H9 (cell line): ENCODE measurements around the gene EXOC2. TPM values are rescaled to one million over a fixed set of nuclear protein-coding genes. Genes with fewer than 3 reads are reported as not detected.

Experiments used
- DNase-seq: peaks from one replicate; pipeline ENCODE4 v3.0.0-alpha.2; 2017
- H2AFZ ChIP-seq: one replicate; pipeline ENCODE4 v1.6.1; 2013; ENCODE audit warnings: mild to moderate bottlenecking, low read length, control low read depth, moderate library complexity
- H2AK5ac ChIP-seq: 2 replicates; pipeline ENCODE4 v1.6.1; 2013; ENCODE audit warnings: low read length, control low read depth, mixed read lengths; ENCODE audit not compliant: insufficient read length
- H2BK120ac ChIP-seq: one replicate; pipeline ENCODE4 v1.6.1; 2013; ENCODE audit warnings: low read depth, mild to moderate bottlenecking, low read length, control low read depth, inconsistent platforms; ENCODE audit not compliant: poor library complexity, severe bottlenecking
- H2BK12ac ChIP-seq: 2 replicates; pipeline ENCODE4 v1.6.1; 2013; ENCODE audit warnings: low read length, control low read depth, mixed read lengths, low read depth; ENCODE audit not compliant: insufficient read length
- H2BK15ac ChIP-seq: 2 replicates; pipeline ENCODE4 v1.6.1; 2013; ENCODE audit warnings: low read depth, low read length, control low read depth
- H2BK20ac ChIP-seq: one replicate; pipeline ENCODE4 v1.6.1; 2013; ENCODE audit warnings: low read depth, mild to moderate bottlenecking, low read length, control low read depth, inconsistent platforms; ENCODE audit not compliant: poor library complexity, severe bottlenecking
- H2BK5ac ChIP-seq: 2 replicates; pipeline ENCODE4 v1.6.1; 2013; ENCODE audit warnings: low read length, control low read depth, mixed read lengths; ENCODE audit not compliant: insufficient read length
- H3K14ac ChIP-seq: 2 replicates; pipeline ENCODE4 v1.6.1; 2013; ENCODE audit warnings: low read length, control low read depth; ENCODE audit not compliant: insufficient read depth
- H3K18ac ChIP-seq: 2 replicates; pipeline ENCODE4 v1.6.1; 2013; ENCODE audit warnings: low read depth, mild to moderate bottlenecking, mixed read lengths, low read length, control low read depth; ENCODE audit not compliant: insufficient read length
- H3K23ac ChIP-seq: 2 replicates; pipeline ENCODE4 v1.6.1; 2013; ENCODE audit warnings: low read length, control low read depth, mixed read lengths, low read depth; ENCODE audit not compliant: insufficient read length
- H3K23me2 ChIP-seq: 2 replicates; pipeline ENCODE4 v1.6.1; 2013; ENCODE audit warnings: low read depth, mild to moderate bottlenecking, mixed read lengths, low read length, control low read depth; ENCODE audit not compliant: insufficient read length, poor library complexity, severe bottlenecking
- H3K27ac ChIP-seq: 2 replicates; pipeline ENCODE4 v1.5.1; 2013; ENCODE audit warnings: low read length, control low read depth, mixed read lengths, low read depth; ENCODE audit not compliant: insufficient read length
- H3K27me3 ChIP-seq: 2 replicates; pipeline ENCODE4 v1.6.1; 2013; ENCODE audit warnings: low read length, control low read depth, inconsistent platforms; ENCODE audit not compliant: insufficient read depth
- H3K4ac ChIP-seq: 2 replicates; pipeline ENCODE4 v1.6.1; 2013; ENCODE audit warnings: low read depth, mild to moderate bottlenecking, control low read depth, inconsistent platforms, low read length, moderate library complexity
- H3K4me1 ChIP-seq: 2 replicates; pipeline ENCODE4 v1.6.1; 2013; ENCODE audit warnings: low read length, control low read depth, inconsistent platforms; ENCODE audit not compliant: insufficient read depth
- H3K4me2 ChIP-seq: 2 replicates; pipeline ENCODE4 v1.6.1; 2013; ENCODE audit warnings: low read length, control low read depth, mixed read lengths; ENCODE audit not compliant: insufficient read length, insufficient read depth
- H3K56ac ChIP-seq: 2 replicates; pipeline ENCODE4 v1.6.1; 2013; ENCODE audit warnings: low read depth, mild to moderate bottlenecking, mixed read lengths, low read length, control low read depth; ENCODE audit not compliant: insufficient read length
- H3K79me1 ChIP-seq: 2 replicates; pipeline ENCODE4 v1.6.1; 2013; ENCODE audit warnings: low read depth, mild to moderate bottlenecking, moderate library complexity, low read length, control low read depth, inconsistent platforms; ENCODE audit not compliant: insufficient read depth, poor library complexity, severe bottlenecking
- H3K79me2 ChIP-seq: 2 replicates; pipeline ENCODE4 v1.6.1; 2013; ENCODE audit warnings: low read length, control low read depth, inconsistent platforms; ENCODE audit not compliant: insufficient read depth
- H3K9ac ChIP-seq: 2 replicates; pipeline ENCODE4 v1.6.1; 2013; ENCODE audit warnings: low read length, control low read depth, mixed read lengths; ENCODE audit not compliant: insufficient read length; ENCODE audit errors: extremely low read depth
- H3K9me3 ChIP-seq: one replicate; pipeline ENCODE4 v1.6.1; 2013; ENCODE audit warnings: low read depth, low read length, inconsistent platforms; ENCODE audit not compliant: control insufficient read depth
- H3T11ph ChIP-seq: one replicate; pipeline ENCODE4 v1.6.1; 2013; ENCODE audit warnings: mild to moderate bottlenecking, low read length, control low read depth, inconsistent platforms
- H4K20me1 ChIP-seq: one replicate; pipeline ENCODE4 v1.6.1; 2013; ENCODE audit not compliant: control insufficient read depth, insufficient read length, insufficient read depth
- H4K5ac ChIP-seq: 2 replicates; pipeline ENCODE4 v1.6.1; 2013; ENCODE audit warnings: low read depth, mild to moderate bottlenecking, mixed read lengths, low read length, control low read depth; ENCODE audit not compliant: insufficient read length
- H4K8ac ChIP-seq: replicated peaks from 2 replicates; pipeline ENCODE4 v1.6.1; 2013; ENCODE audit warnings: low read length, control low read depth, mixed read lengths, low read depth; ENCODE audit not compliant: insufficient read length
- H4K91ac ChIP-seq: 2 replicates; pipeline ENCODE4 v1.6.1; 2013; ENCODE audit warnings: low read depth, mild to moderate bottlenecking, moderate library complexity, mixed read lengths, low read length, control low read depth; ENCODE audit not compliant: insufficient read length
- H3K27ac Mint-ChIP-seq, 3 experiments: 2 replicates in 2 of 3; 3 replicates in 1 of 3; pipeline ENCODE4 v1.8.0; 2020 to 2021; ENCODE audit warnings: mixed read lengths in 3 of 3, mild to moderate bottlenecking in 1 of 3, moderate library complexity in 1 of 3
- H3K27me3 Mint-ChIP-seq: 2 replicates; pipeline ENCODE4 v1.8.0; 2021; ENCODE audit warnings: low read depth, mild to moderate bottlenecking, moderate library complexity, mixed read lengths
- H3K36me3 Mint-ChIP-seq, 3 experiments: 2 replicates in 2 of 3; 3 replicates in 1 of 3; pipeline ENCODE4 v1.8.0; 2020 to 2021; ENCODE audit warnings: low read depth in 3 of 3, mixed read lengths in 3 of 3; ENCODE audit not compliant: insufficient read depth in 1 of 3
- H3K4me1 Mint-ChIP-seq, 2 experiments: 2 replicates each; pipeline ENCODE4 v1.8.0; 2020; ENCODE audit warnings: mixed read lengths in 2 of 2
- H3K4me3 Mint-ChIP-seq, 2 experiments: 2 replicates in 1 of 2; 3 replicates in 1 of 2; pipeline ENCODE4 v1.8.0; 2020 to 2021; ENCODE audit warnings: mild to moderate bottlenecking in 2 of 2, mixed read lengths in 2 of 2, moderate library complexity in 1 of 2
- H3K9me3 Mint-ChIP-seq, 2 experiments: 2 replicates in 1 of 2; 3 replicates in 1 of 2; pipeline ENCODE4 v1.8.0; 2020; ENCODE audit warnings: mild to moderate bottlenecking in 2 of 2, mixed read lengths in 2 of 2, moderate library complexity in 1 of 2
- CTCF ChIP-seq: fragments of 200-600 bp; sonication (generic); conservative IDR thresholded peaks from 3 replicates; pipeline ENCODE4 v1.8.0; 2021; ENCODE audit warnings: antibody characterized with exemption, mild to moderate bottlenecking
- WGBS: extraction: QIAGEN DNeasy Blood & Tissue Kit; methylation state at CpG from one replicate; pipeline ENCODE4 v1.1.7; 2013; ENCODE audit warnings: missing lambda C conversion rate, low lambda C conversion rate, mixed read lengths; ENCODE audit not compliant: insufficient read length; ENCODE audit errors: extremely low coverage; 5-methylcytosine and 5-hydroxymethylcytosine counted together
- total RNA-seq: library from RNA; stranded (reverse); gene quantifications from 2 replicates; pipeline ENCODE4 v1.2.1, GENCODE V29; 2021

Gene EXOC2
- total RNA-seq, 1 experiment from 2014 or later, result 29.9 TPM

- no peak overlapping the region for H3K4me2 ChIP-seq
- no CpG with 5 or more reads among the region's 3 CpGs for WGBS
Measured at GRCh38 chr6:674956-675355, 18.0 kb downstream of the EXOC2 start.

More at GRCh38 chr6:674956-675355, 18.0 kb downstream of the EXOC2 start:
- Histone ChIP-seq H2AK5ac (no peak overlapping the region), H4K8ac (no peak overlapping the region), H2BK5ac (no peak overlapping the region), H3K79me2 (peaks cover 11% of the 10 kb centered on the region; the same call in 1 of the 2 replicates), H3K27ac (no peak overlapping the region), H3K18ac (peak overlapping the region; percentile 57), H3K9me3 (no peaks in the 10 kb centered on the region), H3K23me2 (no peaks in the 10 kb centered on the region), H3K14ac (no peak overlapping the region; the same call in 1 of the 2 replicates), H4K91ac (no peak overlapping the region), H4K5ac (no peak overlapping the region), H3K27me3 (no peaks in the 10 kb centered on the region), H2BK20ac (no peak overlapping the region), H3T11ph (no peak overlapping the region), H3K23ac (no peak overlapping the region), H2BK15ac (no peak overlapping the region), H3K4ac (no peak overlapping the region), H3K79me1 (peaks cover 3% of the 10 kb centered on the region), H2BK120ac (no peak overlapping the region), H3K9ac (no peak overlapping the region), H3K56ac (no peak overlapping the region), H4K20me1 (no peaks in the 10 kb centered on the region), H2AFZ (no peak overlapping the region), H2BK12ac (no peak overlapping the region), H3K4me1 (peaks cover 11% of the 10 kb centered on the region)
- Mint-ChIP-seq H3K27me3 (no peaks in the 10 kb centered on the region), H3K27ac (peak overlapping the region; percentile 62 to 79 (median 76)), H3K4me1 (peaks cover 30 to 34% of the 10 kb centered on the region in 2 experiments), H3K4me3 (no peak overlapping the region; a peak in 1 of 5 replicates), H3K36me3 (peaks cover 22 to 32% (median 24%) of the 10 kb centered on the region in 3 experiments), H3K9me3 (peaks cover 17 to 21% of the 10 kb centered on the region in 2 experiments)
- TF ChIP-seq CTCF, result no peak
- no peak for DNase-seq
